ENCODE measurements around the gene SIGLEC14.
"Not testable (repeated sequence)": the region's sequence is repeated elsewhere in the genome, so short reads cannot be mapped to it uniquely, and the experiment has no call there.

The SIGLEC14 gene

GRCh38 chr19:51686171-51686570 is 39.5 kb upstream of the SIGLEC14 start:
- H3K4me3 ChIP-seq (ENCODE audit: low read depth, low read length), result no peak overlapping the region
- TF ChIP-seq CTCF (IDR thresholded peaks at IDR 0.05; ENCODE audit: low read depth, low read length), result no peak

GRCh38 chr19:51681286-51681941 is 34.8 kb upstream of the SIGLEC14 start:
- no peak overlapping the region for H3K4me3 ChIP-seq (ENCODE audit: low read depth, low read length)
- TF ChIP-seq CTCF (IDR thresholded peaks at IDR 0.05; ENCODE audit: low read depth, low read length), result no peak

- TF ChIP-seq CTCF (IDR thresholded peaks at IDR 0.05; ENCODE audit: low read depth, low read length), result no peak
- H3K4me3 ChIP-seq (ENCODE audit: low read depth, low read length), result no peak overlapping the region
These were observed 33.8 kb upstream of the SIGLEC14 start for GRCh38 chr19:51680474-51680873.

- H3K4me3 ChIP-seq (ENCODE audit: low read depth, low read length), result no peak overlapping the region
- no peak for TF ChIP-seq CTCF (IDR thresholded peaks at IDR 0.05; ENCODE audit: low read depth, low read length)
These were observed 30.0 kb upstream of the SIGLEC14 start for GRCh38 chr19:51676566-51677083.

- 0 out of 2 replicates have a peak, but pooled peaks have one; percentile 26 for TF ChIP-seq CTCF (IDR thresholded peaks at IDR 0.05; ENCODE audit: low read depth, low read length)
- H3K4me3 ChIP-seq (ENCODE audit: low read depth, low read length), result not testable (repeated sequence)
These were observed 29.4 kb upstream of the SIGLEC14 start for GRCh38 chr19:51675911-51676565.

- TF ChIP-seq CTCF (IDR thresholded peaks at IDR 0.05; ENCODE audit: low read depth, low read length), result no peak
- no peak overlapping the region for H3K4me3 ChIP-seq (ENCODE audit: low read depth, low read length)
These were observed 21.6 kb upstream of the SIGLEC14 start for GRCh38 chr19:51668216-51668615.

GRCh38 chr19:51664997-51665396 is 18.4 kb upstream of the SIGLEC14 start:
- peak; percentile 43 for TF ChIP-seq CTCF (IDR thresholded peaks at IDR 0.05; ENCODE audit: low read depth, low read length)
- no peak overlapping the region for H3K4me3 ChIP-seq (ENCODE audit: low read depth, low read length)

Measured in WI38 (cell line).